HFFc6 (cell line): ENCODE results near the gene CGB2. TPM values are rescaled to one million over a fixed set of nuclear protein-coding genes. Genes with fewer than 3 reads are reported as not detected.
"Not testable (repeated sequence)": the region's sequence is repeated elsewhere in the genome, so short reads cannot be mapped to it uniquely, and the experiment has no call there.

Source experiments
- DNase-seq: peaks from one replicate; pipeline ENCODE4 v3.0.0-alpha.2; 2018
- H3K27ac Mint-ChIP-seq: 2 replicates; pipeline ENCODE4 v1.8.0; 2020; ENCODE audit warnings: mild to moderate bottlenecking, mixed read lengths
- H3K27me3 Mint-ChIP-seq: 2 replicates; pipeline ENCODE4 v1.8.0; 2021; ENCODE audit warnings: mild to moderate bottlenecking, moderate library complexity, mixed read lengths; ENCODE audit not compliant: insufficient read depth
- H3K36me3 Mint-ChIP-seq: 2 replicates; pipeline ENCODE4 v1.8.0; 2021; ENCODE audit warnings: low read depth, mixed read lengths
- H3K4me1 Mint-ChIP-seq: 2 replicates; pipeline ENCODE4 v1.8.0; 2020; ENCODE audit warnings: low read depth, mixed read lengths
- H3K4me3 Mint-ChIP-seq: 2 replicates; pipeline ENCODE4 v1.8.0; 2020; ENCODE audit warnings: mild to moderate bottlenecking, moderate library complexity, mixed read lengths
- H3K9me3 Mint-ChIP-seq: 2 replicates; pipeline ENCODE4 v1.8.0; 2020; ENCODE audit warnings: mild to moderate bottlenecking, mixed read lengths
- CTCF ChIP-seq: fragments of 200-600 bp; sonication (generic); IDR thresholded peaks from 2 replicates; pipeline ENCODE4 v1.5.0; 2021; ENCODE audit warnings: antibody characterized with exemption, mild to moderate bottlenecking
- total RNA-seq, 6 experiments: library from RNA; stranded (reverse); fragmentation: NEBNext Ultra II Directional; extraction: Animal tissue kit (Norgen Biotek cat#: 25700); gene quantifications; 2 replicates in 1 of 6; 3 replicates in 5 of 6; pipeline ENCODE4 v1.2.3, GENCODE V29; 2021

Gene CGB2
- total RNA-seq, 6 experiments from 2014 or later: 0.55 TPM; not detected in 5

GRCh38 chr19:49056101-49056901 lies 24.6 kb downstream of the CGB2 start:
- Mint-ChIP-seq H3K4me1 (peaks cover 28% of the 10 kb centered on the region), H3K27ac (peak overlapping the region; percentile 81), H3K36me3 (peaks cover 10% of the 10 kb centered on the region), H3K9me3 (no peaks in the 10 kb centered on the region), H3K4me3 (peak overlapping the region; percentile 90), H3K27me3 (peaks cover 3% of the 10 kb centered on the region)
- no peak for DNase-seq
- peak; percentile 67 for TF ChIP-seq CTCF

- H3K4me3 Mint-ChIP-seq: peak overlapping the region; percentile 90
- H3K27ac Mint-ChIP-seq: peak overlapping the region; percentile 81
- H3K36me3 Mint-ChIP-seq: peaks cover 10% of the 10 kb centered on the region
- not testable (repeated sequence) for H3K9me3 Mint-ChIP-seq, DNase-seq, H3K27me3 Mint-ChIP-seq
- TF ChIP-seq CTCF: peak; percentile 16; the same call in 1 of the 2 replicates
- H3K4me1 Mint-ChIP-seq: peaks cover 28% of the 10 kb centered on the region
Observed at GRCh38 chr19:49056902-49057596, 25.4 kb downstream of the CGB2 start.

- no peaks in the 10 kb centered on the region for H3K9me3 Mint-ChIP-seq
- H3K27ac Mint-ChIP-seq: peak within 1 kb of the TSS; percentile 81
- TF ChIP-seq CTCF: no peak; the same call in 1 of the 2 replicates
- peak within 1 kb of the TSS; percentile 90 for H3K4me3 Mint-ChIP-seq
- DNase-seq: peak; percentile 39
- H3K36me3 Mint-ChIP-seq: peaks cover 10% of the 10 kb centered on the region
- peaks cover 28% of the 10 kb centered on the region for H3K4me1 Mint-ChIP-seq
- peaks cover 4% of the 10 kb centered on the region for H3K27me3 Mint-ChIP-seq
Observed at GRCh38 chr19:49057636-49058234, 26.0 kb downstream of the CGB2 start, which contains the start of gene CGB7. CGB7 (minus strand) TSS chr19:49057749; CDS start chr19:49055375, 2,374 bp downstream.

GRCh38 chr19:49058562-49058961 lies 26.9 kb downstream of the CGB2 start:
- TF ChIP-seq CTCF: no peak
- Mint-ChIP-seq H3K4me3 (peak overlapping the region; percentile 90; the same call in 1 of the 2 replicates), H3K27ac (no peak overlapping the region; the same call in 1 of the 2 replicates), H3K27me3 (peaks cover 6% of the 10 kb centered on the region), H3K4me1 (peaks cover 28% of the 10 kb centered on the region), H3K36me3 (peaks cover 10% of the 10 kb centered on the region), H3K9me3 (no peaks in the 10 kb centered on the region)
- no peak for DNase-seq

GRCh38 chr19:49059053-49059452 lies 27.4 kb downstream of the CGB2 start:
- H3K36me3 Mint-ChIP-seq: peaks cover 10% of the 10 kb centered on the region
- peak overlapping the region; percentile 90; the same call in 1 of the 2 replicates for H3K4me3 Mint-ChIP-seq
- no peaks in the 10 kb centered on the region for H3K9me3 Mint-ChIP-seq
- peaks cover 28% of the 10 kb centered on the region for H3K4me1 Mint-ChIP-seq
- TF ChIP-seq CTCF: no peak
- DNase-seq: no peak
- H3K27ac Mint-ChIP-seq: peak overlapping the region; percentile 12; the same call in 1 of the 2 replicates
- peaks cover 6% of the 10 kb centered on the region for H3K27me3 Mint-ChIP-seq
